ENCODE measurements around the gene ATAD3A.
"Not testable (repeated sequence)": the region's sequence is repeated elsewhere in the genome, so short reads cannot be mapped to it uniquely, and the experiment has no call there.

- not testable (repeated sequence) for TF ChIP-seq POLR2A (IDR thresholded peaks at IDR 0.05)
- TF ChIP-seq, protein P1, sequence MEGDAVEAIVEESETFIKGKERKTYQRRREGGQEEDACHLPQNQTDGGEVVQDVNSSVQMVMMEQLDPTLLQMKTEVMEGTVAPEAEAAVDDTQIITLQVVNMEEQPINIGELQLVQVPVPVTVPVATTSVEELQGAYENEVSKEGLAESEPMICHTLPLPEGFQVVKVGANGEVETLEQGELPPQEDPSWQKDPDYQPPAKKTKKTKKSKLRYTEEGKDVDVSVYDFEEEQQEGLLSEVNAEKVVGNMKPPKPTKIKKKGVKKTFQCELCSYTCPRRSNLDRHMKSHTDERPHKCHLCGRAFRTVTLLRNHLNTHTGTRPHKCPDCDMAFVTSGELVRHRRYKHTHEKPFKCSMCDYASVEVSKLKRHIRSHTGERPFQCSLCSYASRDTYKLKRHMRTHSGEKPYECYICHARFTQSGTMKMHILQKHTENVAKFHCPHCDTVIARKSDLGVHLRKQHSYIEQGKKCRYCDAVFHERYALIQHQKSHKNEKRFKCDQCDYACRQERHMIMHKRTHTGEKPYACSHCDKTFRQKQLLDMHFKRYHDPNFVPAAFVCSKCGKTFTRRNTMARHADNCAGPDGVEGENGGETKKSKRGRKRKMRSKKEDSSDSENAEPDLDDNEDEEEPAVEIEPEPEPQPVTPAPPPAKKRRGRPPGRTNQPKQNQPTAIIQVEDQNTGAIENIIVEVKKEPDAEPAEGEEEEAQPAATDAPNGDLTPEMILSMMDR (IDR thresholded peaks at IDR 0.05) = not testable (repeated sequence)
Observed at GRCh38 chr1:1513675-1514074, 1.7 kb downstream of the ATAD3A start.
